Heart left ventricle (tissue), 13 donors: Measurements from ENCODE around the gene ATP9A.

Experiments used
- POLR2A ChIP-seq, 2 donors: fragments of 450-650 bp; IDR thresholded peaks; one replicate each; pipeline ENCODE4 v1.6.1; 2017; ENCODE audit warnings: antibody characterized with exemption in 2 of 2, mild to moderate bottlenecking in 2 of 2, moderate library complexity in 2 of 2
- TF ChIP-seq, protein P1 (sequence below), 12 donors: fragments of 200-600 bp; sonication (generic) in 4 of 12; IDR thresholded peaks; one replicate each; pipeline versions ENCODE4 v1.5.0 to v1.8.0; 2018 to 2022; ENCODE audit warnings: antibody characterized with exemption in 12 of 12, mild to moderate bottlenecking in 5 of 12
- donor health status: ischemic (EF 13 %, LVEDD 7.1; RV severe dilation, severe dysfunction).
- donor health status: DM: no; HTN: yes; CAD: no.
- donor health status: DM: no; HTN: no; CAD: no.
- donor health status: ischemic (EF 25% LVEDD 6.9; RV normal size, moderate dysfunction).
- donor health status: ischemic (EF 25% LVEDD 5.7; RV mildly dilated, moderate dysfunction).
- donor health status: ischemic (EF 35%, LVEDD 5.7; RV mildly dilated, moderate dysfunction).
- donor health status: nonischemic (EF 11% LVEDD 7.7; RV severe dilation, severe dysfunction).
- donor health status: DM: yes; HTN: yes; CAD: no.
- donor health status: PGD.
- donor health status: ischemic (EF 29% LVEDD 5.4; RV normal size, mild dysfunction).
- donor health status: nonischemic (EF 23%, LVEDD 6.1; RV moderate dilation, normal function).

DNA sequence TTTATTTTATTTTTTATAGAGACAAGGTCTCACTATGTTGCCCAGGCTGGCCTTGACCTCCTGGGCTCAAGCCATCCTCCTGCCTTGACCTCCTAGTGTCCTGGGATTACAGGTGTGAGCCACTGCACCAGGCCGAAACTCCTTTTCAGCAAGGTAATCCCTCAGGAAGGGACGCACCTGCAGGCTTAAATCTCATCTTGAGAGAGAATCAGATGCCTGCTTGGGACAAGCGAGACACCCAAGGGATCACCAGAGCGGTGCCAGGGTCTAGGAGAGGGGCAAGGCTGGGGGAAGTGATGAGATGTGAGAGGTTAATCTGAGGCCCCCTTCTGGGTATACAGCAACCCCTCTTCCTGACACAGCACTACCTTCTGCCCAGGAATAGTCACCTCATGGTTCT, 4.0 kb upstream of the ATP9A start:
- TF ChIP-seq, protein P1, sequence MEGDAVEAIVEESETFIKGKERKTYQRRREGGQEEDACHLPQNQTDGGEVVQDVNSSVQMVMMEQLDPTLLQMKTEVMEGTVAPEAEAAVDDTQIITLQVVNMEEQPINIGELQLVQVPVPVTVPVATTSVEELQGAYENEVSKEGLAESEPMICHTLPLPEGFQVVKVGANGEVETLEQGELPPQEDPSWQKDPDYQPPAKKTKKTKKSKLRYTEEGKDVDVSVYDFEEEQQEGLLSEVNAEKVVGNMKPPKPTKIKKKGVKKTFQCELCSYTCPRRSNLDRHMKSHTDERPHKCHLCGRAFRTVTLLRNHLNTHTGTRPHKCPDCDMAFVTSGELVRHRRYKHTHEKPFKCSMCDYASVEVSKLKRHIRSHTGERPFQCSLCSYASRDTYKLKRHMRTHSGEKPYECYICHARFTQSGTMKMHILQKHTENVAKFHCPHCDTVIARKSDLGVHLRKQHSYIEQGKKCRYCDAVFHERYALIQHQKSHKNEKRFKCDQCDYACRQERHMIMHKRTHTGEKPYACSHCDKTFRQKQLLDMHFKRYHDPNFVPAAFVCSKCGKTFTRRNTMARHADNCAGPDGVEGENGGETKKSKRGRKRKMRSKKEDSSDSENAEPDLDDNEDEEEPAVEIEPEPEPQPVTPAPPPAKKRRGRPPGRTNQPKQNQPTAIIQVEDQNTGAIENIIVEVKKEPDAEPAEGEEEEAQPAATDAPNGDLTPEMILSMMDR (IDR thresholded peaks at IDR 0.05) = no peak
- no peak for TF ChIP-seq POLR2A (IDR thresholded peaks at IDR 0.05)
